ENCODE measurements around the gene FZR1. TPM values are rescaled to one million over a fixed set of nuclear protein-coding genes. Genes with fewer than 3 reads are reported as not detected.

The FZR1 gene
- total RNA-seq, 1 donor, result 30.2 TPM

- TF ChIP-seq CTCF (IDR thresholded peaks at IDR 0.05; ENCODE audit: insufficient read depth, low read length), result no peak
- no peak overlapping the region for H3K4me3 ChIP-seq (ENCODE audit: low read depth, low read length)
- no peak for DNase-seq (ENCODE audit: low read depth)
Measured at GRCh38 chr19:3467437-3468198, 38.5 kb upstream of the FZR1 start.

- no peak for DNase-seq (ENCODE audit: low read depth)
- no peak overlapping the region for H3K4me3 ChIP-seq (ENCODE audit: low read depth, low read length)
- TF ChIP-seq CTCF (IDR thresholded peaks at IDR 0.05; ENCODE audit: insufficient read depth, low read length), result no peak
Measured at GRCh38 chr19:3468211-3468610, 37.9 kb upstream of the FZR1 start.

GRCh38 chr19:3469638-3470499, 36.2 kb upstream of the FZR1 start:
- no peak overlapping the region for H3K4me3 ChIP-seq (ENCODE audit: low read depth, low read length)
- DNase-seq (ENCODE audit: low read depth), result no peak
- no peak for TF ChIP-seq CTCF (IDR thresholded peaks at IDR 0.05; ENCODE audit: insufficient read depth, low read length)

- TF ChIP-seq CTCF (IDR thresholded peaks at IDR 0.05; ENCODE audit: insufficient read depth, low read length), result no peak
Measured at GRCh38 chr19:3470500-3471128, 35.5 kb upstream of the FZR1 start.

GRCh38 chr19:3471954-3472655, 34.0 kb upstream of the FZR1 start:
- no peak overlapping the region for H3K4me3 ChIP-seq (ENCODE audit: low read depth, low read length)
- DNase-seq (ENCODE audit: low read depth), result no peak
- peak; percentile 91 for TF ChIP-seq CTCF (IDR thresholded peaks at IDR 0.05; ENCODE audit: insufficient read depth, low read length)

More at GRCh38 chr19:3470500-3471128, 35.5 kb upstream of the FZR1 start:
- DNase-seq (ENCODE audit: low read depth), result no peak
- no peak overlapping the region for H3K4me3 ChIP-seq (ENCODE audit: low read depth, low read length)

- DNase-seq (ENCODE audit: low read depth), result no peak
- TF ChIP-seq CTCF (IDR thresholded peaks at IDR 0.05; ENCODE audit: insufficient read depth, low read length), result no peak
- H3K4me3 ChIP-seq (ENCODE audit: low read depth, low read length), result no peak overlapping the region
Measured at GRCh38 chr19:3474010-3474409, 32.1 kb upstream of the FZR1 start.
